Measurements from ENCODE around the gene RCN2.

Gene RCN2

GRCh38 chr15:76991741-76992645 is 60.4 kb downstream of the RCN2 start:
- no peak overlapping the region for H3K4me3 ChIP-seq (ENCODE audit: low read depth, low read length)
- no peak for TF ChIP-seq CTCF (IDR thresholded peaks at IDR 0.05; ENCODE audit: low read depth, low read length)

GRCh38 chr15:76993114-76993725 is 61.7 kb downstream of the RCN2 start:
- no peak for TF ChIP-seq CTCF (IDR thresholded peaks at IDR 0.05; ENCODE audit: low read depth, low read length)
- H3K4me3 ChIP-seq (ENCODE audit: low read depth, low read length): no peak overlapping the region

- TF ChIP-seq CTCF (IDR thresholded peaks at IDR 0.05; ENCODE audit: low read depth, low read length): no peak
- no peak overlapping the region for H3K4me3 ChIP-seq (ENCODE audit: low read depth, low read length)
Observed at GRCh38 chr15:76994001-76994400, 62.5 kb downstream of the RCN2 start.

DNA sequence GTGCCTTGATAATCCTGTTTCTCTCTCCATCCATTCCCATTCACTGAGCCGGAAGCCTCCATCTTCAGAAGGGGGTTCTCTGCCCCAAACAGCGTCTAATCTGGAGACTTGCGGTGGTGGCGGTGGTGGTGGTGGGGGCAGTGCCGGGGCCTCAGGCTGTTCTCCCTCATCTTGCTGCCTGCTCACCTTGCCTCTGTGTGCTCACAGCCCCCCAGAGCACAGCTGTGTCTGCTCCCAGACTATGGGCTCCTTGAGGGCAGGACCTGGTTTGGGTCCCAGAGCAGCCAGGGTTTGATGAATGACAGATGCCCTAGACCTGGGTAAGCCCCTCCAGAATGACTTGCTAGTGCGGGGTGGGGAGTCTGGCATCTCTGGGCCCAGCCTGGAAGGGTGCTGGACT is 62.9 kb downstream of the RCN2 start:
- H3K4me3 ChIP-seq (ENCODE audit: low read depth, low read length): no peak overlapping the region
- TF ChIP-seq CTCF (IDR thresholded peaks at IDR 0.05; ENCODE audit: low read depth, low read length): no peak

DNA sequence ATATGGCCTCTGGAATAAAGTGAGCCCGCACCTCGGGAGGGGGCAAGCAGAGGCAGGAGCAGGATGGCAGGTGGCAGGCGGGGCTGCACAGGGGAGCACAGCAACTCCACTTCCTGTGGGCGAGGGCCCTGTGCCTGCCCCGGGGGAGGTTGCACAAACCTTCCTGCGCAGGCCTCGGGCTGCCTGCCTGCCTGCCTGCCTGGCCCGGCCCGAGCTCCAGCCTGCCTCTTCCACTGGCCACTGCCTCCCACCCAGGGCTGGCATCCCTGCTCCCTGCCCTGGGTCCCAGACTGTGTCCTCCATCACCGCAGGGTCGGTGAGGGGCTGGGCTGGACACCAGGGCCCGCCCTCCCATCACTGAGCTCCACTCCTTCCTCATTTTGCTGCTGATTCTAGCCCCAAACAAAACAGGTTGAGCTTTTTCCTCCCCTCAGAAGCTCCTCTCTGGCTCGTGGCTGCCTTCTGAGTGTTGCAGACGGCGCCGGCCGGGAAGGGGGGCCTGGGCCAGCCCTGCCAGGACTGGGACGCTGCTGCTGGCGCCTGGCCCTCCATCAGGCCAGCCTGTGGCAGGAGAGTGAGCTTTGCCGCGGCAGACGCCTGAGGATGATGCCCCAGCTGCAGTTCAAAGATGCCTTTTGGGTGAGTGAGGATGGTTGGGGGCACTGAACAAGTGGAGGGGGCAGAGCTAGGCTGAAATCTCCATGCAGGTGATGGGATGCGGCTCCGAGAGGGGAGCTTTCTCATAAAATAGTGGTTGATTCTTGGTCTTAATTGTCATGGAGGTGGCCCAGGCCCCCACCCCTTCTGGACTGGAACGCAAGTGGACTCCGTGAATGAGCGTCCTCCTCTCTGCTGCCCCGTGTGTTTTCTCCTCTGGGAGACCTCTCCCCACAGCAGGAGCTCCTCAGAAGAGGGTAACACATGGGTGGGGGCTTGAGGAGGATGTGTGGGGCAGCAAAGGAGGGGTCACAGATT is 63.7 kb downstream of the RCN2 start, which contains the start of gene PSTPIP1:
Gene PSTPIP1, plus strand, starts transcription at position 156 of the 975 bp plus-strand sequence. Its CDS starts 448 bp downstream, at position 604.
- TF ChIP-seq CTCF (IDR thresholded peaks at IDR 0.05; ENCODE audit: low read depth, low read length): no peak
- no peak within 1 kb of the TSS for H3K4me3 ChIP-seq (ENCODE audit: low read depth, low read length)

DNA sequence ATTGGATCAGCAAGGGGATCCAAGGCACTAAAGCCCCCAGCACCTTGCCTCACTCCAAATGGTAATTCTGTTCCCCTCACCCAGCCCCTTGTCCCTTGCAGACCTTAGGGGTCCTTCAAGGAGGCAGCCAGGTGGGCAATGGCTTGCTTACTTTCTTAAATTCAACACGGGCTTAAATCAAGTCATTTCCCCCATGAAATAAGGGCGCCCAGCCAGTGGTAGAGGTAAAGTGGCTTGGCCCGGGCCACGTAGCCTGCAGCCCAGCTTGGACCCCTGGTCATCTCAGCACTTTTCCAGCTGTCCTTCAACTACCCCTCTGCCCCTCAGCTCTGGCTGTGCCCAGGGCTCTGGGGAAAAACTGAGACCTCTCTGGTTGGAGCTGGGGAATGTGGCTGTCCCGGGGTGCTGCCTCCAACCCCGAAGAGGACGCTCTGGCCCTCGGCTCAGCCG is 64.6 kb downstream of the RCN2 start:
- no peak for TF ChIP-seq CTCF (IDR thresholded peaks at IDR 0.05; ENCODE audit: low read depth, low read length)
- H3K4me3 ChIP-seq (ENCODE audit: low read depth, low read length): no peak overlapping the region

All from WI38 (cell line).